Breast epithelium (tissue), 3 donors: Measurements from ENCODE around the gene KRTAP20-2.

Source experiments
- CTCF ChIP-seq, 3 donors: fragments of 450-650 bp; IDR thresholded peaks; one replicate each; pipeline ENCODE4 v1.5.1; 2016 to 2017; ENCODE audit warnings: antibody characterized with exemption in 3 of 3, mild to moderate bottlenecking in 3 of 3, moderate library complexity in 3 of 3
- POLR2AphosphoS5 ChIP-seq, 3 donors: sonication (generic); formaldehyde crosslinking; IDR thresholded peaks; one replicate each; pipeline ENCODE4 v1.6.1; 2017; ENCODE audit warnings: antibody characterized with exemption in 3 of 3

- no peak for TF ChIP-seq CTCF (IDR thresholded peaks at IDR 0.05)
- TF ChIP-seq POLR2AphosphoS5 (IDR thresholded peaks at IDR 0.05), result no peak
These were observed 29.0 kb upstream of the KRTAP20-2 start for GRCh38 chr21:30605968-30606367.
